Suppressor macrophage treated with lipopolysaccharide for 1 hour (primary cell): ENCODE measurements around the gene BPTF.
A peak's percentile ranks its signal among the peaks of the same experiment; 100 is the strongest.
"Not testable (repeated sequence)": the region's sequence is repeated elsewhere in the genome, so short reads cannot be mapped to it uniquely, and the experiment has no call there.

ENCODE experiments used
- DNase-seq, 3 donors: peaks; one replicate each; pipeline ENCODE4 v3.0.0-alpha.2; 2020 to 2022

The BPTF gene

DNA sequence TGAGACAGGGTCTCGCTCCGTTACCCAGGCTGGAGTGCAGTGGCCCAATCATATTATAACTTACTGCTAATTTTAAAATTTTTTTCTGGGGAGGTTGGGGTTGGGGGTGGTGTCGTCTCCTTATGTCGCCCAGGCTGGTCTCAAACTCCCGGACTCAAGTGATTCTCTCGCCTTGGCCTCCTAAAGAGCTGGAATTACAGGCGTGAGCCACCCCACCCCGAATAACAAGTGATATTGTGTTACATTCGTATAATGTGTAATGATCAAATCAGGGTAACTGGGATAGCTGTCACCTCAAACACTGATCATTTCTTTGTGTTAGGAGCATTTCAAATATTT is 194.0 kb downstream of the BPTF start:
- DNase-seq, result peak in 1 of 3 donors; percentile 14

DNA sequence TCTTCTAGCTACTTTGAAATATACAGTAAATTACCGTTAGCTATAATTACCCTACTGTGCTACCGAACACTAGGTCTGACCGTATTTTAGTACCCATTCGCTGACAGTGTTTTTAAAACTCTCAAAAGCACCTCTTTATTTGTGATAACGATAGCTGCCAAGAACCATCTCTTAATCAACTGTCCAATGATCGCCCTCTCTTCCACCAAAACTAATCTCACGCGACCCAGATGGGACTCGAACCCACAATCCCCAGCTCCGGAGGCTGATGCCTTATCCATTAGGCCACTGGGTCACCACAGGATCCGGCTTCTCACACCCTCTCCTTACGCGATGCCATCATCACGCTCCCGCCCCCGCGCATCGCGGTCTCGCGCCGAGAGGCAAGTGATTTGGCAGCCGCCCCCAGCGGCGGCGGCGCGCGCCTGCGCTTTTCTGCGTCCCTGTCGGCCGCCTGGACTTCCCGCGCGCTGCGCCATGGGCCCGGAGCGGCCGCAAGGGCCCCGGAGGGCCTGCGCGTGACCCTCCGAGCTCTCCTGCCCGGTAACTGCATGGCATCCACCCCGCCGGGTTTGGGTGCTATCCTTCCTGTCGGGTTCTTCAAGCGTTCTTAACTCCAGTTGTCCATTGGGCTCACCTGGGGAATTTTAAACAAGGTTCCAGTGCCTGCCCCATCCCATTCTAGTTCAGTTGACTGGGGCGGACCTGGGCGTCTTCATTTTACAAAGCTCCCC is 194.5 kb downstream of the BPTF start:
- peak; percentile 98 for DNase-seq

DNA sequence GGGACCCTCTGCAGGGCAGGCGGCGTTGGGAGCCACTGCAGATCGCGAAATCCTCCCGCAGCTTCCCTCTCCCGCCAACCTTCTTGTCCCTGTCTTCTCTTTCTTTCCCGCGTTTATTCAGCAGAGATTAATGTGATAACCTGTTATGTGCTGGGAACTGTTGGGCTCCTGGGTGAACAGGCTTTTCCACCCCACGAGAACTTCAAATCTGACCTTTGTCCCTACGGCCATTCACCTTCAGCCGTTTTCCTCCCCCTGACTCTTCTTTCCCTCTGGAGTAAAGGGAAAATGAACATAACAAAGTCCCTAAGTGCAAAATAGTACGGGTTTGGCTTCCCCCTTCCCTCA is 195.1 kb downstream of the BPTF start:
- no peak for DNase-seq

DNA sequence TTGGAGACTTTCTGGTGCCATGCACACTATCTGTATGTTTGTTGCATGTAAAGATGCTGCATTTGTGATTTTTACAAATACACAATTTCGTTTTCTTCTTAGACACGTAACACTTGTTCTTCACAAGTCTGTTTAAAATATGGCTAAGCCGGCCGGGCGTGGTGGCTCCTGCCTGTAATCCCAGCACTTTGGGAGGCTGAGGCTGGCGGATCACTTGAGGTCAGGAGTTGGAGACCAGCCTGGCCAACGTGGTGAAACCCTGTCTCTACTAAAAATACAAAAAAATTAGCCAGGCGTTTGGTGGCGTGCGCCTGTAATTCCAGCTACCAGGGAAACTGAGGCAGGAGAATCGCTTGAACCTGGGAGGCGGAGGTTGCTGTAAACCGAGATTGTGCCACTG is 195.5 kb downstream of the BPTF start:
- not testable (repeated sequence) for DNase-seq

DNA sequence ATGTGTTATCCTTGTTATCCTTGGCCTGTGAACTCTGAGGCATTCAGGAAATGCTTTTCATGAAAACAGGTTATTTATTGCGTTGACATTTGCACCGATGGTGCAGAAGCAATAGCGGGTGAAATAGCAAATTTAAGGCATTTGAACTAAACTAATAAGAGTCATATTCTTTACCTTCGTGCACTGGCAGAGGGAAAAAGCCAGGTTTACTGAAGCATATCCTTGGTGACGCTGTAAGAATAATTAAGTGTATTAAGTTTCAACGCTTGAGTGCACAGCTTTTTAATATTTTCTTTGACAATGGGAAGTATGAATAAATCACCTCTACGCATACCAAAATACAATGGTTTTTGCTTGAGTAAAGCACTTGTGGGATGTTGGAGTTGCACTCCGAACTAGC is 196.7 kb downstream of the BPTF start:
- DNase-seq, result no peak

DNA sequence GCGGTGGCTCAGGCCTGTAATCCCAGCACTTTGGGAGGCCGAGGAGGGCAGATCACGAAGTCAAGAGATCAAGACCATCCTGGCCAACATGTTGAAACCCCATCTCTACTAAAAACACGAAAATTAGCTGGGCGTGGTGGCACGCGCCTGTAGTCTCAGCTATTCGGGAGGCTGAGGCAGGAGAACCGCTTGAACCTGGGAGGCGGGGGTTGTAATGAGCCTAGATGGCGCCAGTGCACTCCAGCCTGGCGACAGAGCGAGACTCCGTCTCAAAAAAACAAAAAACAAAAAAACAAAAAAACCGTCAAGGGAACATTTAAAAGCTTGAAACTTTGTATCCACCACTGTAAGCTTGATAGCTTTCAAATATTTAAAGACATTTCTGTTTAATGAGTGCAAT is 197.2 kb downstream of the BPTF start:
- DNase-seq, result not testable (repeated sequence)

DNA sequence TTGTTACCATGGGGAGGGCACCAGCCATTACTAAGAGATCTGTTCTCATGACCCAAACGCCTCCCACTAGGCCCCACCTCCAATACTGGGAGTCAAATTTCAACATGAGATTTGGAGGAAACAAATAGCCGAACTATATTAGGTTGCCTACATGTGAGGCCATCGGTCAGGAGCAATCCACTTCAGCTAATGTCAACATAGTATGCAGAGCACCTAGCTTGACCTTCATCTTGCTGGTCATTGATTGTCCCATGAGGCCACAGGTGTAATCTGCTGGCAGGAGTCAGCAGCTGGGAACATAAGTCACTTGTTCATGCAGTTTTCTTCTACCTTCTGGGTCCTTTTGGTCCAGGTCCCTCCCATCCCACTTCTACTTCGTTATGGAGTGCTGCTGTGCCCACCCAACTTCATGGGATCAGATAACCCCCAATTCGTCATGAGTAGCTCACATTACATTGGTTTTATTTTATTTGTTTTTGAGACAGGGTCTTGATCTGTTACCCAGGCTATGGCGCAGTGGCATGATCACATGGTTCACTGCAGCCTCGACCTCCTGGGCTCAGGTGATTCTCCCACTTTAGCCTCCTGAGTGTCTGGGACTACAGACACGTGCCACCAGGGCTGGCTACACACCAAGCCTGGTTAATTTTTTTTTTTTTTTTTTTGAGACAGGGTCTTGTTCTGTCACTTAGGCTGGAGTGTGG is 204.4 kb downstream of the BPTF start:
- DNase-seq, result no peak
